ENCODE measurements around the gene UBASH3B. TPM values are rescaled to one million over a fixed set of nuclear protein-coding genes. Genes with fewer than 3 reads are reported as not detected.

The UBASH3B gene
- total and polyA plus RNA-seq, 2 of the 13 experiments (the other 11 are each of a cell fraction or from before 2014, with no cell fraction given): 4.4 to 7.6 TPM

- H3K9ac ChIP-seq (ENCODE audit: insufficient read depth, low read depth, low read length): no peak overlapping the region
- ChIA-PET CTCF (ENCODE audit: low intra/inter-chr PET ratio, low total read pairs) (interaction anchor here (1.3 kb wide), 1 partner anchor 37 kb away, joined by 3 read pairs; no protein-coding TSS in a partner anchor), POLR2A (no interaction called here)
- TF ChIP-seq ZNF24 (IDR thresholded peaks at IDR 0.05) (no peak), CREM (IDR thresholded peaks at IDR 0.05) (no peak), CREM (CRISPR knock-in tag; IDR thresholded peaks at IDR 0.05) (no peak)
- H3K4me1 ChIP-seq (ENCODE audit: insufficient read depth, low read length): no peaks in the 10 kb centered on the region
- peaks cover 2 to 33% of the 10 kb centered on the region in 2 experiments; a peak in 2 of 5 replicates for H3K27me3 ChIP-seq (ENCODE audit: control insufficient read depth in 1 of 2, insufficient read depth in 2 of 2, low read length in 2 of 2)
- BruUV-seq (replicated peaks): no TSS peak
- WGBS (ENCODE audit: low lambda C conversion rate): 19% methylated on average over 12 of the region's 12 CpGs
- no peak overlapping the region for H3K27ac ChIP-seq (ENCODE audit: extremely low read length, insufficient read depth, low read length)
- in situ Hi-C loops (cut with HindIII; ENCODE audit: extremely low pct_ligation_motif_present, low pct_unique_long_range_greater_than_20kb): loop anchor here (5.0 kb wide), 2 partner anchors 39 to 219 kb away; no protein-coding TSS in a partner anchor
- no peak overlapping the region for H3K4me3 ChIP-seq (replicated peaks in 1 of 3; ENCODE audit: insufficient read depth in 1 of 3, low read depth in 2 of 3, low read length in 3 of 3)
- no peaks in the 10 kb centered on the region for H3K36me3 ChIP-seq (replicated peaks in 1 of 2; ENCODE audit: control insufficient read depth in 1 of 2, insufficient read depth in 2 of 2, low read length in 2 of 2)
- intact Hi-C loops (cut with micrococcal nuclease; ENCODE audit: unreplicated experiment): no loop called here
- H3K4me2 ChIP-seq (ENCODE audit: low read depth, low read length): no peak overlapping the region
- H3K79me2 ChIP-seq (ENCODE audit: insufficient read depth, low read length): no peaks in the 10 kb centered on the region
- H3K9me3 ChIP-seq (ENCODE audit: low read length): no peaks in the 10 kb centered on the region
- no peak overlapping the region for H2AFZ ChIP-seq (ENCODE audit: low read length)
- no peak for FAIRE-seq
- DNase-seq (ENCODE audit: low spot score): no peak
- no peak for ATAC-seq
- H4K20me1 ChIP-seq (ENCODE audit: insufficient read depth, low read length): no peaks in the 10 kb centered on the region; the same call in 1 of the 2 replicates
Measured at GRCh38 chr11:122851366-122851966, 195.9 kb downstream of the UBASH3B start.

GRCh38 chr11:122852074-122852795 is 196.7 kb downstream of the UBASH3B start:
- Histone ChIP-seq H3K4me2 (ENCODE audit: low read depth, low read length) (no peak overlapping the region), H3K4me1 (ENCODE audit: insufficient read depth, low read length) (no peaks in the 10 kb centered on the region), H3K79me2 (ENCODE audit: insufficient read depth, low read length) (no peaks in the 10 kb centered on the region), H3K27ac (ENCODE audit: extremely low read length, insufficient read depth, low read length) (no peak overlapping the region), H4K20me1 (ENCODE audit: insufficient read depth, low read length) (no peaks in the 10 kb centered on the region; the same call in 1 of the 2 replicates), H3K36me3 (replicated peaks in 1 of 2; ENCODE audit: control insufficient read depth in 1 of 2, insufficient read depth in 2 of 2, low read length in 2 of 2) (no peaks in the 10 kb centered on the region), H2AFZ (ENCODE audit: low read length) (no peak overlapping the region), H3K4me3 (replicated peaks in 1 of 3; ENCODE audit: insufficient read depth in 1 of 3, low read depth in 2 of 3, low read length in 3 of 3) (no peak overlapping the region), H3K9ac (ENCODE audit: insufficient read depth, low read depth, low read length) (no peak overlapping the region), H3K27me3 (ENCODE audit: control insufficient read depth in 1 of 2, insufficient read depth in 2 of 2, low read length in 2 of 2) (peaks cover 2 to 33% of the 10 kb centered on the region in 2 experiments; a peak in 2 of 5 replicates), H3K9me3 (ENCODE audit: low read length) (no peaks in the 10 kb centered on the region)
- no TSS peak for BruUV-seq (replicated peaks)
- no peak for DNase-seq (ENCODE audit: low spot score)
- ChIA-PET CTCF (ENCODE audit: low intra/inter-chr PET ratio, low total read pairs) (interaction anchor here (1.3 kb wide), 1 partner anchor 38 kb away, joined by 3 read pairs; no protein-coding TSS in a partner anchor), POLR2A (no interaction called here)
- FAIRE-seq: no peak
- WGBS (ENCODE audit: low lambda C conversion rate): 18% methylated on average over 10 of the region's 10 CpGs
- no peak for TF ChIP-seq PAF1 (CRISPR knock-in tag; IDR thresholded peaks at IDR 0.05)
- in situ Hi-C loops (cut with HindIII; ENCODE audit: extremely low pct_ligation_motif_present, low pct_unique_long_range_greater_than_20kb): loop anchor here (5.0 kb wide), 2 partner anchors 40 to 220 kb away; no protein-coding TSS in a partner anchor
- intact Hi-C loops (cut with micrococcal nuclease; ENCODE audit: unreplicated experiment): no loop called here
- ATAC-seq: no peak

All from HepG2 (cell line).